Central memory CD4-positive, alpha-beta T cell (primary cell): ENCODE measurements around the gene ZNF774.
"Not testable (repeated sequence)": the region's sequence is repeated elsewhere in the genome, so short reads cannot be mapped to it uniquely, and the experiment has no call there.

Experiments used
- DNase-seq: peaks from one replicate; pipeline ENCODE4 v3.0.0; 2022
- total RNA-seq, 3 experiments: gene quantifications; one replicate each; lab custom pipeline; 2026; lab: John Stamatoyannopoulos, UW

Gene ZNF774
- 0.19 to 1.0 (median 0.33) reads per million in 3 experiments for total RNA-seq

GRCh38 chr15:90352107-90352893 is at the start of gene ZNF774:
TSS of gene ZNF774 (plus strand) at chr15:90352284. CDS start at chr15:90354661, 2,377 bp downstream.
- peak; percentile 92 for DNase-seq

GRCh38 chr15:90305355-90305754 is 46.7 kb upstream of the ZNF774 start:
- DNase-seq, result not testable (repeated sequence)

GRCh38 chr15:90305932-90306331 is 46.2 kb upstream of the ZNF774 start:
- DNase-seq, result no peak

GRCh38 chr15:90306560-90306959 is 45.5 kb upstream of the ZNF774 start:
- no peak for DNase-seq

GRCh38 chr15:90307661-90308060 is 44.4 kb upstream of the ZNF774 start:
- no peak for DNase-seq

GRCh38 chr15:90309020-90309419 is 43.1 kb upstream of the ZNF774 start:
- no peak for DNase-seq

- DNase-seq, result no peak
Observed at GRCh38 chr15:90315278-90315982, 36.7 kb upstream of the ZNF774 start.

- DNase-seq, result no peak
Observed at GRCh38 chr15:90316139-90316538, 35.9 kb upstream of the ZNF774 start.

GRCh38 chr15:90318591-90318990 is 33.5 kb upstream of the ZNF774 start:
- DNase-seq, result no peak

GRCh38 chr15:90320062-90320884 is 31.8 kb upstream of the ZNF774 start:
- peak; percentile 59 for DNase-seq

GRCh38 chr15:90320885-90321278 is 31.2 kb upstream of the ZNF774 start:
- DNase-seq, result no peak

- no peak for DNase-seq
Observed at GRCh38 chr15:90322538-90322937, 29.5 kb upstream of the ZNF774 start.

GRCh38 chr15:90325726-90326125 is 26.4 kb upstream of the ZNF774 start:
- DNase-seq, result no peak

- DNase-seq, result no peak
Observed at GRCh38 chr15:90326441-90326840, 25.6 kb upstream of the ZNF774 start.

- no peak for DNase-seq
Observed at GRCh38 chr15:90327311-90327710, 24.8 kb upstream of the ZNF774 start.

GRCh38 chr15:90334304-90334731 is 17.8 kb upstream of the ZNF774 start:
- DNase-seq, result no peak

GRCh38 chr15:90336705-90337141 is 15.4 kb upstream of the ZNF774 start:
- DNase-seq, result no peak

- no peak for DNase-seq
Observed at GRCh38 chr15:90337256-90337655, 14.8 kb upstream of the ZNF774 start.

- no peak for DNase-seq
Observed at GRCh38 chr15:90338532-90338931, 13.6 kb upstream of the ZNF774 start.

- no peak for DNase-seq
Observed at GRCh38 chr15:90340345-90340744, 11.7 kb upstream of the ZNF774 start.

GRCh38 chr15:90343302-90343790 is 8.7 kb upstream of the ZNF774 start:
- DNase-seq, result no peak

GRCh38 chr15:90344662-90345061 is 7.4 kb upstream of the ZNF774 start:
- no peak for DNase-seq

GRCh38 chr15:90345857-90346256 is 6.2 kb upstream of the ZNF774 start:
- DNase-seq, result no peak
